GM21529 (cell line): ENCODE measurements around the gene TAB3.
A peak's percentile ranks its signal among the peaks of the same experiment; 100 is the strongest.

Experiments
- ATAC-seq: cut with Tn5 transposase; IDR thresholded peaks from one replicate; pipeline ENCODE4 v1.9.1; 2021; ENCODE audit not compliant: unreplicated experiment

Gene TAB3, protein sequence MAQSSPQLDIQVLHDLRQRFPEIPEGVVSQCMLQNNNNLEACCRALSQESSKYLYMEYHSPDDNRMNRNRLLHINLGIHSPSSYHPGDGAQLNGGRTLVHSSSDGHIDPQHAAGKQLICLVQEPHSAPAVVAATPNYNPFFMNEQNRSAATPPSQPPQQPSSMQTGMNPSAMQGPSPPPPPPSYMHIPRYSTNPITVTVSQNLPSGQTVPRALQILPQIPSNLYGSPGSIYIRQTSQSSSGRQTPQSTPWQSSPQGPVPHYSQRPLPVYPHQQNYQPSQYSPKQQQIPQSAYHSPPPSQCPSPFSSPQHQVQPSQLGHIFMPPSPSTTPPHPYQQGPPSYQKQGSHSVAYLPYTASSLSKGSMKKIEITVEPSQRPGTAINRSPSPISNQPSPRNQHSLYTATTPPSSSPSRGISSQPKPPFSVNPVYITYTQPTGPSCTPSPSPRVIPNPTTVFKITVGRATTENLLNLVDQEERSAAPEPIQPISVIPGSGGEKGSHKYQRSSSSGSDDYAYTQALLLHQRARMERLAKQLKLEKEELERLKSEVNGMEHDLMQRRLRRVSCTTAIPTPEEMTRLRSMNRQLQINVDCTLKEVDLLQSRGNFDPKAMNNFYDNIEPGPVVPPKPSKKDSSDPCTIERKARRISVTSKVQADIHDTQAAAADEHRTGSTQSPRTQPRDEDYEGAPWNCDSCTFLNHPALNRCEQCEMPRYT

DNA sequence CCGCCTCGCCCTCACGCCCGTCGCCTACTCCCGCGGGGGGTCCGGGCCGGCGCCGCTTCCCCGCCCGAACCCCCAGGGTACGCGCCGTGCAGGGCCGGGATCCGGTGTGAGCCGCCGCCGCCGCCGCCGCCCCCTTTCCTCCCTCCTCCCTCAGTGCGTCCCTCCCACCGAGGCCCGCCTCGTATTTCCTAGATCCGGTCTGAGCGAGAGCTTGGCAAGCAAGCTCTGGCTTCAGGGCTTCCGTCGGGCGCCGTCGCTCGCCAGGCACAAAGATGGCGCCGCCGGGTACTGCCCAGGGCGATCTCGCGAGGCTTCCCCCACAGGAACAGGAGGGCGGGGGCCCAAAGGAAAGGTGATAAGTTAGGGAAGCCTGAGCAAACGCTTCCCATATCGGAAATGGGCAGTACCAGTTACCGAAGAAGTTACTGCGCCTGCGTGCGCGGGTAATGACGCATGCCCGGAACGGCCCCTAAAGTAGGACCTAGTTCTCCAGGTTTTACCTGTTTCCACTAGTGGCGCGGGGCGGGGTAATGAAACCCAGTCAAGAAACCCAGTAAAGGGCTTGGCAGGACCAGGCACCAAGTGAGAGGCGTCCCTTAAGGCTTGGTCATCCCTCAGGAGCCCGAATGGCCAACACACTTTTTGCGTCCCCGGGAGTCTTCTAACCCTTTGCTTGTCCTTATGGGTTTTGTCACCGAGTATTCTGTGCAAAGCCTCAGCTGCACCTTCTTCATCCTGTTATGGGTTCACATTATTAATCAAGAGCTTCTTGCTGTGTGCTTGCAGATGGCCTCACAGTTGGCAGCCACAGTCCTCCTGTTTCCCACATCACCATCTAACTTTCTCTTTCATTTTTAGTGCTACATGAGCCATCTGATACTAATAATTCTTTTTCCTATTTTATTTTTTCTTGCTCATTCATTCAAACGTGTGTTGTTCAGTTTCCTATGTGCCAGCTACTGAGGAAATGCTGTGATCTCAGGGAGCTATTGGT lies at the start of gene TAB3:
TSS of gene TAB3 (minus strand) at position 108 of the 994 bp plus-strand sequence. CDS start 29,666 bp downstream, outside the sequence.
- peak; percentile 86 for ATAC-seq

DNA sequence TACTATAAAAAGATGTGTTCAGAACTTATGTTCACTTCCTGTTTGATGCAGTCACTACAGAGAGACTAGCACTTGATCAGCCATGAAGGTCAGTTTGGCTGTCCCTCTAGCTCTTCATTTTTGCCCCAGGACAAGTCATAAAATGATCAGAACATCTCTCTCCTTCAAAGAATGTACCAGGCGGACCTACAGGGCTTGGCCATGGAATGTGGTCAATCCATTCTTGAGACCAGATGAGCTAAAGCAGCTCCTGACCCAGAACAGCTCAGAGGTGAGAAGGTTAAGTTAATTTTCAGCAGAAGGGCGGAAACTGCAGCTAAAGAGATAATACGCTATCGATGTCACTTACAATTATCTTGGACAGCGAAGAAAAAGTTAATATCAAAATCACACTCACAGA lies 49.2 kb upstream of the TAB3 start:
- ATAC-seq = no peak

DNA sequence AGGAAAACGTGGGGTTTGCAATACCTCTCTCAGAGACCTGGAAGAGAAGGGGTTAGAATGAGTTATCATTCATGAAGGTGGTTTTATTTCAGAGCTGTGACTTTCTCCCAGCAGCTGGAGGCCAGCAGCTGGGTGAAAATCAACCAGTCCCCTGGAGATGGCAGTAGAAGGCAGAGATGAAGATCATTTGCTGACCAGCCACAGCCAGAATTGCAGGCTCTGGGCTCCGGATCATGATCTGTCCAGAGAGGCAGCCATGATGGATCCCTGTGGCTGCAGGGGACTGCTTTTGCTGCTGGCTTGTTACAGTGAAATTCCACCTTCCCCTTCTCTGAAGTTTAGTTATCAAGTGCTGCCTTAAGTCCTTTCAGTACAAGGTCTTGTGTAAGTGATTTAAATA lies 46.9 kb upstream of the TAB3 start:
- ATAC-seq = no peak

DNA sequence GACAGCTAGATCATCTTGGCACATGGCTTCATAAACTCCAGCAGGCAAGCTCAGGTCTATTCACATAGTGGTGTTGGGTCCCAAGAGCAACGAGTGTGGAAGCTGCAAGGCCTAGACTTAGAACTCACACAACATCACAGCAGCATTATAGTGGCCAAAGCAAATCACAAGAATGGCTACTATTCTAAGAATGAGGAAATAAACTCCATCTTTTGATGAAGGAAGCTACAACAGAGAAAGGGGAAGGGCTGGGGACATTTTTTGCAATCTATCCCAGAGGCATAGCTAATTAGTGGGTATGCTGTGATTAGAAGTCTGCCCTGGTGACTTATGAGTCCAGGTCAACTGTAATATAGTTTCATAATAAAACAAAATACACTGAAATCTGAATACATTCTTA lies 42.9 kb upstream of the TAB3 start:
- ATAC-seq = no peak

DNA sequence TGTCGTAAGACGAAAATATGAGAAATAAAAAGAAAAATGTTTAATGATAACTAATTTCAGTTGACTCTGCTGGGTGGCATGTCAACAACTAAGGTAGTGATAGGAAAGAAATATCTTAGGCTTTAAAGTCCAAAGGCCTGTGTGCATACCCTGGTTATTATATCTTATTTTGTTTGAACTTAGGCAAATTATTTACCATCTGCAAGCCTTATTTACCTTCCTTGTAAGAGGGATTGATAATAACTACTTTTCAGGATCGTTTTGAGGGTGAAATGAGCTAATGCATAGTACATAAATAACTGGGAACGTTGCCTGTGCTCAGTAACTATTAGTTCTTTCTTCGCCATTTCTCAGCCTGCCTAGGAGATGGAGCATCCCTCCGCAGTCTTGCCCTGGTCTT lies 41.6 kb upstream of the TAB3 start:
- no peak for ATAC-seq

DNA sequence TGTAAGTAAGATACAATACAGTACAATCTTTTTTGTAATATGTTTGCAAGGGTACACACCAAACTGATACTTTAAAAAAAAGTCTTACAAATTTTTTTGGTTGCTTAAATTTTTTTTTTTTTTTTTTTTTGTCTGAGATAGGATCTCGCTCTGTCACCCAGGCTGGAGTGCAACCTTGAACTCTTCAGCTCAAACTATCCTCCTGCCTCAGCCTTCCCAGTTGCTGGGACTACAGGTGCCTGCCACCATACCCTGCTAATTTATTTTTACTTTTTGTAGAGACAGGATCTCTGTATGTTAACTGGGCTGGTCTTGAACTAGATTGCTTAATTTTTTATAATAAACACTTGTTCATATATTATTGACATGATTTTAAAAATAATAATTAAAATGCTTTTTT lies 41.1 kb upstream of the TAB3 start:
- ATAC-seq = no peak

DNA sequence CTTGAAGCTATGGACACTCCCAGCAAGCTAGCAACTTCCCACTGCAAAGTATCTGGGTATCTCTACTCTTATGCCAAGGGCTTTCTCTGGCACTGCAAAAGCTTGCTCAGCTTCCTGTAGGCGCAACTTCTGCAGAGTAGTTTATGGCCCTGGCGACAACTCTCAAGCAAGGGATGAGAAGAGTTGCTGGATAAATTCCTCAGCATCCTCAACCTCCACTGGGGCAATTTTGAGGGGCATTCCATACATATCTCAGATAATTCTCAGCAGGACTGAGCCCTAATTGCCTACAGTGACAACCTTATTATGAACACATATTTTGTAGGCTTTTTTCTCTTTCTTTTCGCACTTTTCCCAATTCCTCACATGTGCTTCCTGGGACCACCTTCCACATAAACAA lies 31.2 kb upstream of the TAB3 start:
- no peak for ATAC-seq

DNA sequence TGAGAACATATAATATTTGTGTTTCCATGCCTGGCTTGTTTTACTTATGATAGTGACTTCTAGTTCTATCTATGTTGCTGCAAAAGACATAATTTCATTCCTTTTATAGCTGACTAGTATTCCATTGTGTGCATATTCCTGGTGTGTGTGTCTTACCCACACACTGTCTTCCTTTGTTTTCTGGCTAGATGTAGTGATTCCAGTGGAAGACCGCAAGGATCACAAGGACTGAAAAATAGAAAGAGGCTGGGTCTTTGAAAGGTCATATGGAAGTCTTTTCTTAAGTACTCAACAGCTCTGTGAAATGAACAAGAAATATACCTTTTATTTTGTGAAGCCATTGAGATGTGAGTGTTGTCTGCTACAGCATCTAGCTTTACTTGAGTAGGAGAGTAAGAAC lies 29.4 kb upstream of the TAB3 start:
- ATAC-seq = no peak

DNA sequence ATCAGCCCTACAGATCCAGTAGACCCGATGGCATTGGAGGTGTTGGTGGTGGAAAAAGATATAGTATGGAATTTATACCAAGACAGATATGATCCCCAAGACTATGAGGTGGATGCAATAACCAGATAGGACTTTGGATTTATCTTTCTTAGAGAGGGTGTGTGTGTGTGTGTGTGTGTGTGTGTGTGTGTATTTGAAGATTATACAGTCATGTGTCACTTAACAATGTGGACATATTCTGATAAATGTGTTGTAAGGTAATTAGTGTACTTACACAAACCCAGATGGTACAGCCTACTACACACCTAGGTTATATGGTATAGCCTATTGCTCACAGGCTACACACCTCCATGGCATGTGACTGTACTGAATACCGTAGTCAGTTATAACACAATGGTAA lies 24.4 kb upstream of the TAB3 start:
- no peak for ATAC-seq

DNA sequence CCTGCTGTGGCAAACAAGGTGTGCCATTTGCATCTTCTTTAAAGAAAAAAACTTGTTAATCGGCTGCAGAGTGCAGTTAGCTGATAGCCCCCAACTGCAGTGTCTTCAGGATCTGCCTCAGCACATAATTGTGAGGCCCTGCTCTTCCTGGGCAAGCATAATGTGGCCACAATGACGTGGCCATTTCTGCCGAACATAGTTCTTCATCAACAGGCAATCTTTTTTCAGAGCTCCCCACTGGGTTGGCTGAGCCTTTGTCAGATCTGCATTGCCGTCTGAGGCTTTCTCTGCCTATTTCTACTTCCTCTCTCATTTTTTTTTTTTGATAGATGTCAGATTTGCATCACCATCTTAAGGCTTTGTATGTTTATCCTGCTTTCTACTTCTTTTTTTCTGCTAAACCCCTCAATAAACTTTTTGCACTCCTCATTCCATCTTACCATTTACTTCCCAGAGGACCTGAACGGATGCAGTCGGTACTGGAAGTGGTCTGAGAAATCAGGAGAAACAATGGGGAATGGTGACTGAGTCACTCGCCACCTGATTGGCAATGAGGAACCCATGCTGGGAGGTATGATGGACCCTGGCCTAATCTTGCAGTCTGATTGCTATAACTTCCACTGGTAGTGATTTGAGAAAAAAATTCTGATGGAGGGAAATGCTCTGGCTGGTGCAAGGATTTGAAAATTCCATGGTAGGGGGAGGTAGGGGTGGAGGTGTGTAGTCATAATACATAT lies 21.2 kb upstream of the TAB3 start:
- ATAC-seq = no peak

DNA sequence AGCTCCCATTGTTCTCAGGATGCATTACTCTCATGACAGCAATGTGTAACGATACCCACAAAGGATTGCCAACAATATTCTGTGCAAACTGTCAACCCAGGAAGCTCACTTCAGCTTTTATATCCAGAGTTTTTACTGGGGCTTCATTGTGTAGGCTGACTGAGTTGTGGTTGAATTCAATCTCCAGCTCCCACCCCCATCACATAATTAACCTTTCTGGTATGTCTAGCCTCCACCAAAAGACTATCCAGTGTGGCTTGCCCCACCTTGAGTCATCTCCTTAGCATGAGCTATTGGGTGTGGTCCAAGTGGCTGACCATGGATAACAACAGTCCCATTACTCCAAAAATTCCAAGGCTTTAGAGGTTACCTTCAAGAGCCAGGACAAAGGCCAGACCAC lies 17.7 kb upstream of the TAB3 start:
- no peak for ATAC-seq

DNA sequence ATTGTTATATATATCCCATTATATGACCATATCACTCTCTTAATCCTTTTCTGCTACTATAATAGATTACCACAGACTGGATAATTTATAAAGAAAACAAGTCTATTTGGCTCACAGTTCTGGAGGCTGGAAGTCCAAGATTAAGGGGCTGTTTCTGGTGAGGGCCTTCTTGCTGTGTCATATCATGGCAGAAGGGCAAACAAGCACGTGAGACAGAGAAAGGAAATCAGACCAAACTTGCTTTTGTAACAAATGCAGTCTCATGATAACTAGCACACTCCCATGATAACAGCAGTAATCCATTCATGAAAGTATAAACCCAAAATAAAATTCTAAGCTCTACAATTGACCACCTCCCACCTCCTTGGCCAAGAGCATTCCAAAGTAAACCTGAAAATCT lies 16.3 kb upstream of the TAB3 start:
- no peak for ATAC-seq

DNA sequence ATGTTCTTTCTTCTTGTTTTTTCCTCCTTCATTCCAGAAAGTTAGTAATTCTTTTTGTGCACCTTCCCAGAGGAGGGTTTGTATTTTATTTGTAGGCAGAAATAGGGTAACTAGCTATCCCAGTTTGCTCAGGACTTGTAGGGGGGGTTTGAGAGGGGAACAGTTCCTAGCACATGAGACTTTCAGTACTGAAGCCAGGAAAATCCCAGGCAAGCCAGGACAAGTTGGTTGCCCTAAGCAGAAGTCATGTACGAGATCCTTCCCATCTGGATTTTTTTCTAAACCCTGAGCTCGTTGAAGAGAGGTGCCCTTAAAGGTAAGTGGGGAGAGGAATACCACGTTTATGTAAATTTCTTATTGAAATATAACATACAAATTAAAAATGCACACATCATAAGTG lies 15.6 kb upstream of the TAB3 start:
- ATAC-seq = no peak

DNA sequence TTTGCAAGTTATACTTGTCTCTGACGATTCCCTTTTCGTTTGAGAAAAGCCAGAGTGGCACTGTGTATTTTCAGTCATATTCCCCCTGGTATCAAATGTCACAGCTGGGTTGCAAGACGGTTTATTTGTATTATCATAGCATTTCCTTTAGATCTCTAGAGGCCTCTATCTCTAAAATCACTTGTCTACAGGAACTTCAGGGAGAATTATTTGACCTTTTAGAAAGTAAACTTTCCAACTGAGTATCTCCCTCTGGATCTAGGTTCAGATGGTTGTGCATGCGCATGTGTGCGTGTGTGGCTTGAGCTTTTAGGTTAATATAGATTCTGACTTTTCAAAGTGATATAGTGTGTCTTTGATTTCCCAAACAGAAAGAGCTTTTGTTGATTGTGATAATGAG lies 15.1 kb upstream of the TAB3 start:
- no peak for ATAC-seq

DNA sequence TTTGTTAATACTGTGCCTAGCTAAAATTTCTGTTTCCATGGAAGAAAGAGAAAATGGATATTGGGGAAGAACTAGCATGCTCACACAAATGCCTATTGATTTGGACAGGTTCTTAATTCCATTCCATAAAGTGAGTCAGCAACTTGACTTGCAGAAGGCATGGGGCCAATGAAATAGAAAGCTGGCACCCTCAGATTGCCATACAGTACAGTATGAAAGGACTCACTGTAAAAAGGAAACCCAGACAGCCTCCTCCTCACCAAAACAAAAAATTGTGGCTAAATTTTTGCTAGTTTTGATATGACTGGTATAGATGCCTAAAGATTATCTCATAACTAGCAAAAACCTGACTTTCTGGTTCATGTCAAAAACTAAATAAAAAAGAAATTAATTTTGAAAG lies 11.2 kb upstream of the TAB3 start:
- no peak for ATAC-seq

DNA sequence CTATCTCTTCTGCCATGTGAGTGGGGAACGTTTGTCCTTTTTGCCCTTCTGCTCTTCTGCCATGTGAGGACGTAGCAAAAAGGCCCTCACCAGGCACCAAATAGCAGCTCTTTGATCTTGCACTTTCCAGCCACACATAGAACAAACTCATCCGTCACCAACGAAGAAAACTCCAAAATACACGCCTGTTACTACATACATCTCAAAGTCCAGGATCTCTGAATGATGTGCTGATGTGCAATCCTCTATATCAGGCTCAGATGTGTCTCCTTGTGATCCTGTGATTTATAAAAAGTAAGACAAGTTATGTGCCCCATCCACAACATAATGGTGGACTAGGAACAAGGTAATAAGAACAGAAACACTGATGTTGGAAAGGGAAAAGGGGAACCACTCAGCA lies 9.8 kb upstream of the TAB3 start:
- no peak for ATAC-seq

DNA sequence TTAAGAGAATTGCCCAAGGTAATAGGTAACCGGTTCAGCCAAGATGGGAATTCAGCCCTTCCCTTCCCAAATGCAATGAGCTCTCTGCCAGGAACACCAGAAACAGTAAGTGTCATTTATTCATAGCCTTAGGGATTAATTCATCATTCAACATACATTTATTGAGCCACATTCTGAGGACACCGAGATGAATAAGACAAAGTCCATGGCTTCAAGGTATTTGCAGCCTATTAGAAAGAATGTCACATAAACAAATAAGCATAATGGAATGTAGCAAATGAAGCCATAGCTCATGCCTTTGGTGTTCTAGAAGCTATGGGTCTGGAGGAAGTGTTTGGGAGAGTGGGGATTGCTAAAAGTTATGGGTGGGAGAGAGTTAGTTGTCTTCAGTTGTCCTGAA lies 6.3 kb upstream of the TAB3 start:
- ATAC-seq = no peak

DNA sequence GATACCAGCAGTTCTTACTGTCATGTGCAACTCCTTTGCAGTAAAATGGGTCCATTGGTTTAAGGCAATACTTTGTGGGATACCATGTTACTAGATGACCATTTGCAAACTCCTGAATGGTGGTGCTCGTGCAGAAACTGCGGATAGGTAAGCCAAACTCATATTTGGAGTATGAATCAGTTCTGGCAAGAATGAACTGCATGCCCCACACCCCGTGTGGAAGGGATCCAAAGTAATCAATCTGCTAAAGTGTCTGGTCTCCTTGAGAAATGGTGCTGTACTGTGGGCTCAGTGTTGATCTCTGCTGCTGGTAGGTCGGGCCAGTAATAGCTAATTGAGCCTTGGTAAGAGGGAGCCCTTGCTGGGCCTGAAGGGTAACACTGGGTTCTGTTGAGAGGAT lies 4.2 kb upstream of the TAB3 start:
- no peak for ATAC-seq

DNA sequence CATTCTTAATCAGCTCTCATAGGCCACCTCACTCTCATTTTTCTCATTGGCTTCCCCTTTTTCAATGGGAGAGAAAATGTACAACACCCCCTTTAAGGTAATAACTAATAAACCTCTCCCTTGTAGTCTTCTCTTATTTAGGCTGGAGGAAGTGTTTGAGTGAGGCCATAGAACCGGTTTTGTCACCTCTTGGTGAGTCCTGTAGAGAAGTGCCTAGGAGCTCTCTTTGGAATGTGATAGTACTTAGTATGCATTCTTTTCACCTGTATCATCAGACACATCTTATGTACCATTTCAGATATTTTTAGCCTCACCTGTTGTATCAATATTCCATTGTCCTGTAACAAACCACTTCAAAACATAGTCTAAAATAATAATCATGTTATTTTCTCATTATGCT lies 3.5 kb upstream of the TAB3 start:
- no peak for ATAC-seq

DNA sequence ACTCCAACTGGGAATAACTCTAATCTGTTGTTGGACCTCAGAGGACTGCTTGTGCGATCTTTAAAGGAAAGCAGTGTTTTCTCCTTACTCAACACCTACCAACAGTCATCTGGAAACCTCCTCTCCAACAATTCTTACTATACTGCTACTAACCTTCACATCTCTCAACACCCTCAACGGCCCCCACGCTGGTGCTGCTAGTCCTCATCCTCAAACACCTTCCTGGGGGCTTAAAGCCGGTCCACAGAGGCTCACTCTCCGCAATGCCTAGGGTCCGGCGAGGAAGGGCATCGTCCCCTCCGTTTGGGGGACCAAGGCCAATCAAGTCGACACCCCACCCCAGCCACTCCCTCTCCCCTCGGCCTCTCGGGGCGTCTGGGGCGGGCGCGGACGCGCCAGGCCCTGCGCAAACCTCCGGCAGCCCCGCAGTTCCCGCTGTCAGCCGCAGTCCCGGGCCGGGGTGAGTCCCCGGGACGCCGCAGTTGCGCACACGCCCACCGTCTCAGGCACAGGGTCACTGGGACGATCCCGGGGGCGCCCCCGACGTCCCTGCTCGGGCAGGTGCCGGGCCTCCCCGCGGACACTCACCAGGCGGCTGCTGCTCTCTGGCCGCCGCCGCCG lies 418 bp downstream of the TAB3 start:
- peak; percentile 29 for ATAC-seq
